Smooth muscle cell (in vitro differentiated cells): ENCODE results near the gene HEATR1. TPM values are rescaled to one million over a fixed set of nuclear protein-coding genes. Genes with fewer than 3 reads are reported as not detected.

ENCODE experiments used
- DNase-seq: peaks from one replicate; lab custom pipeline; 2025; ENCODE audit not compliant: unreplicated experiment; lab: John Stamatoyannopoulos, UW
- H2AFZ ChIP-seq: fragments of 200-600 bp; sonication (generic); 2 replicates; pipeline ENCODE4 v1.6.0; 2016; ENCODE audit warnings: antibody characterized with exemption, low read depth, mild to moderate bottlenecking
- H3F3A ChIP-seq: fragments of 200-600 bp; sonication (generic); 2 replicates; pipeline ENCODE4 v1.6.0; 2017; ENCODE audit warnings: antibody characterized with exemption, low read depth
- H3K27ac ChIP-seq: fragments of 200-600 bp; sonication (generic); 2 replicates; pipeline ENCODE4 v1.5.1; 2016; ENCODE audit warnings: low read depth, mild to moderate bottlenecking
- H3K27me3 ChIP-seq: fragments of 200-600 bp; sonication (generic); 2 replicates; pipeline ENCODE4 v1.6.1; 2016; ENCODE audit warnings: low read depth, mild to moderate bottlenecking
- H3K36me3 ChIP-seq: fragments of 200-600 bp; sonication (generic); 2 replicates; pipeline ENCODE4 v1.5.1; 2016; ENCODE audit warnings: low read depth
- H3K4me1 ChIP-seq: fragments of 200-600 bp; sonication (generic); 2 replicates; pipeline ENCODE4 v1.5.1; 2016; ENCODE audit warnings: low read depth
- H3K4me2 ChIP-seq: fragments of 200-600 bp; sonication (generic); 2 replicates; pipeline ENCODE4 v1.6.0; 2016; ENCODE audit warnings: mild to moderate bottlenecking
- H3K4me3 ChIP-seq: fragments of 200-600 bp; sonication (generic); 2 replicates; pipeline ENCODE4 v1.5.1; 2016; ENCODE audit warnings: mild to moderate bottlenecking
- H3K79me2 ChIP-seq: fragments of 200-600 bp; sonication (generic); 2 replicates; pipeline ENCODE4 v1.6.0; 2016; ENCODE audit warnings: low read depth, mild to moderate bottlenecking
- H3K9ac ChIP-seq: fragments of 200-600 bp; sonication (generic); 2 replicates; pipeline ENCODE4 v1.6.0; 2016; ENCODE audit warnings: low read depth
- H3K9me3 ChIP-seq: fragments of 200-600 bp; sonication (generic); replicated peaks from 2 replicates; pipeline ENCODE4 v1.5.1; 2016; ENCODE audit warnings: low read depth
- H4K20me1 ChIP-seq: fragments of 200-600 bp; sonication (generic); 2 replicates; pipeline ENCODE4 v1.6.0; 2016; ENCODE audit warnings: low read depth
- WGBS: methylation state at CpG from one replicate; pipeline ENCODE4 v1.1.7; 2016; ENCODE audit warnings: low lambda C conversion rate; 5-methylcytosine and 5-hydroxymethylcytosine counted together
- polyA plus RNA-seq: library from polyadenylated mRNA; unstranded; fragments of >200 nt; fragmentation: Nextera tagmentation; extraction: Ambion mirVana; gene quantifications from 2 replicates; pipeline ENCODE4 v1.2.1, GENCODE V29; 2016
- total RNA-seq: library from RNA; depleted of rRNA; stranded (reverse); fragments of >200 nt; gene quantifications from 2 replicates; pipeline ENCODE4 v1.2.3, GENCODE V29; 2014
- TF ChIP-seq, protein P1 (sequence below): fragments of 200-600 bp; sonication (generic); IDR thresholded peaks from 2 replicates; pipeline ENCODE4 v1.5.1; 2017; ENCODE audit warnings: borderline replicate concordance, mild to moderate bottlenecking, antibody characterized with exemption; ENCODE audit not compliant: insufficient read depth, poor library complexity, severe bottlenecking

HEATR1 gene
- total and polyA plus RNA-seq, 2 experiments from 2014 or later: 6.9 to 25.3 TPM

- 3% methylated on average over 30 of the region's 32 CpGs for WGBS
- H4K20me1 ChIP-seq: no peaks in the 10 kb centered on the region
- H3K27me3 ChIP-seq: no peaks in the 10 kb centered on the region
- H3K36me3 ChIP-seq: peaks cover 6% of the 10 kb centered on the region
- DNase-seq: no peak
- H2AFZ ChIP-seq: peak overlapping the region; percentile 94
- peaks cover 5% of the 10 kb centered on the region for H3K4me1 ChIP-seq
- H3F3A ChIP-seq: peaks cover 6% of the 10 kb centered on the region
- peak overlapping the region; percentile 68 for H3K9ac ChIP-seq
- peaks cover 4% of the 10 kb centered on the region for H3K79me2 ChIP-seq
- H3K27ac ChIP-seq: peak overlapping the region; percentile 38
- H3K4me3 ChIP-seq: peak overlapping the region; percentile 58
- H3K9me3 ChIP-seq: no peaks in the 10 kb centered on the region
- TF ChIP-seq, protein P1, sequence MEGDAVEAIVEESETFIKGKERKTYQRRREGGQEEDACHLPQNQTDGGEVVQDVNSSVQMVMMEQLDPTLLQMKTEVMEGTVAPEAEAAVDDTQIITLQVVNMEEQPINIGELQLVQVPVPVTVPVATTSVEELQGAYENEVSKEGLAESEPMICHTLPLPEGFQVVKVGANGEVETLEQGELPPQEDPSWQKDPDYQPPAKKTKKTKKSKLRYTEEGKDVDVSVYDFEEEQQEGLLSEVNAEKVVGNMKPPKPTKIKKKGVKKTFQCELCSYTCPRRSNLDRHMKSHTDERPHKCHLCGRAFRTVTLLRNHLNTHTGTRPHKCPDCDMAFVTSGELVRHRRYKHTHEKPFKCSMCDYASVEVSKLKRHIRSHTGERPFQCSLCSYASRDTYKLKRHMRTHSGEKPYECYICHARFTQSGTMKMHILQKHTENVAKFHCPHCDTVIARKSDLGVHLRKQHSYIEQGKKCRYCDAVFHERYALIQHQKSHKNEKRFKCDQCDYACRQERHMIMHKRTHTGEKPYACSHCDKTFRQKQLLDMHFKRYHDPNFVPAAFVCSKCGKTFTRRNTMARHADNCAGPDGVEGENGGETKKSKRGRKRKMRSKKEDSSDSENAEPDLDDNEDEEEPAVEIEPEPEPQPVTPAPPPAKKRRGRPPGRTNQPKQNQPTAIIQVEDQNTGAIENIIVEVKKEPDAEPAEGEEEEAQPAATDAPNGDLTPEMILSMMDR: no peak
- H3K4me2 ChIP-seq: peak overlapping the region; percentile 92
Observed at GRCh38 chr1:236524142-236524894, 80.0 kb downstream of the HEATR1 start.

GRCh38 chr1:236523704-236524141 is 80.6 kb downstream of the HEATR1 start, which contains the start of gene LGALS8:
Gene LGALS8 (plus strand): TSS chr1:236523982. CDS start chr1:236526071, 2,089 bp downstream.
- Histone ChIP-seq H3K27ac (peak within 1 kb of the TSS; percentile 38), H3K9ac (peak within 1 kb of the TSS; percentile 68), H3F3A (peaks cover 6% of the 10 kb centered on the region), H2AFZ (peak within 1 kb of the TSS; percentile 94), H3K4me1 (peaks cover 5% of the 10 kb centered on the region), H3K79me2 (peaks cover 4% of the 10 kb centered on the region), H3K9me3 (no peaks in the 10 kb centered on the region), H3K27me3 (no peaks in the 10 kb centered on the region), H3K4me2 (peak within 1 kb of the TSS; percentile 92), H3K36me3 (peaks cover 6% of the 10 kb centered on the region), H3K4me3 (peak within 1 kb of the TSS; percentile 58), H4K20me1 (no peaks in the 10 kb centered on the region)
- 3% methylated on average over 34 of the region's 35 CpGs for WGBS
- DNase-seq: peak; percentile 48
- TF ChIP-seq, protein P1: no peak

DNA sequence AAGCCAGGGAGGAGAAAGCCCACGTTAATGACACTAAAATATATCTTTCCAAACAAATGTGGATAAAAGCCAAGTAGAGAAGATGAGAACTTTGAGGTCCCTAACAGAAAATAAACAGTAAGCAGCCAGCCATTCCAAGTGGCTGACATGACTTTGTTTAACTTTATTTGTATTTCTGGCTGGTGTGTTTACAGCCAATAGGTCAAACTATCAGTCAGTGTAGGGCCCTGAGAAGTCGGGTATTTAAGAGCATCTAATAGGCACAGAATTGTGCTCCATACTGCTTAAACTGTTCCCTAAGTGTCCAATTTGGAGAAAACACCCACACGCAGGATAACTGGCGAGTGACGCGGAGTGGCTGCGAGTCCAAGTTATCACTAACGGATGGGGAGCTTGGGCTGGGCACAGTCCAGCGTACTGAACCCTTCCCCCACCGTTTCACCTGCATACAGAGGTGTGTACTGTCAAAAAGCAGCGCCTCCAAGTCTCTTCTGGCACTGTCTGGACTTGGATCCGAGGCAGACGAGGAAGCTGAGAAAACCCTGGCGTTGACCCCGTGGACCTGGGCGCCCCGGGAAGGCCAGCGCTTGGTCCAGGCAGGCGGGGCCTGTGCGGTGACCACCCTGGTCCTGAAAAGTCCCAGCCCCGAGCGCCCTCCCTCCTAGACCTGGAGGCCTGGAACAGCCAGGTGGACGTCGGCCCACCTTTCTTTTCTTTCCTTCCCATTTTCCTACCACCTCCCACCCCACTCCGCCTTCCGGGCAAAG is 81.2 kb downstream of the HEATR1 start:
- H3K4me1 ChIP-seq: peaks cover 5% of the 10 kb centered on the region
- peak overlapping the region; percentile 94 for H2AFZ ChIP-seq
- peaks cover 6% of the 10 kb centered on the region for H3F3A ChIP-seq
- H3K27ac ChIP-seq: peak overlapping the region; percentile 38
- H3K9me3 ChIP-seq: no peaks in the 10 kb centered on the region
- peaks cover 6% of the 10 kb centered on the region for H3K36me3 ChIP-seq
- TF ChIP-seq, protein P1: no peak
- peaks cover 4% of the 10 kb centered on the region for H3K79me2 ChIP-seq
- H3K4me3 ChIP-seq: peak overlapping the region; percentile 58
- H3K27me3 ChIP-seq: no peaks in the 10 kb centered on the region
- peak overlapping the region; percentile 92 for H3K4me2 ChIP-seq
- no peak for DNase-seq
- no peaks in the 10 kb centered on the region for H4K20me1 ChIP-seq
- 64% methylated on average over 26 of the region's 26 CpGs for WGBS
- H3K9ac ChIP-seq: peak overlapping the region; percentile 68
